Stimulated activated CD4-positive, alpha-beta T cell treated with anti-CD3 and anti-CD28 coated beads, Interleukin-1b, Interleukin-23, amount 100 ng/mL, for 24 hours (primary cell): Measurements from ENCODE around the gene SYNJ1.

Source experiments
- DNase-seq, 4 experiments: peaks; one replicate each; pipeline ENCODE4 v3.0.0-alpha.2; 2020; ENCODE audit warnings: low read depth in 4 of 4, low spot score in 1 of 4

SYNJ1 gene

DNA sequence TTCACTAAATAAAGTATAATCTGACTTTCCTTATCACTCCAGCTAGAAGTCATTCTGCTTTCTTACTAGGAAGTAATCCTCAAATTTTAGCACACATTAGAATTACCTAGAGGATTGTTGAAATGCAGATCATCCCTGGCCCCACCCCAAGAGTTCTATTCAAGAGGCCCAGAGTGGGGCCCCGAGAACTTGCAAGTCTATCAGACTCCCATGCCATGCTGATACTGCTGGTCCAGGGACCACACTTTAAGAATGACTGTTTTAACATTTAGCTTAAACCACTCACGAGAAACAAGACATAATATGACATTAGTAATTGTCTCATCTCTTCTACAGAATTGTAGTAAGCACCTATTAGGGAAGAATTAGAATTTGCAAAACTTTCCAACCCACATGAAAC lies 7.7 kb upstream of the SYNJ1 start:
- peak in 1 of 4 experiments; percentile 28 for DNase-seq

DNA sequence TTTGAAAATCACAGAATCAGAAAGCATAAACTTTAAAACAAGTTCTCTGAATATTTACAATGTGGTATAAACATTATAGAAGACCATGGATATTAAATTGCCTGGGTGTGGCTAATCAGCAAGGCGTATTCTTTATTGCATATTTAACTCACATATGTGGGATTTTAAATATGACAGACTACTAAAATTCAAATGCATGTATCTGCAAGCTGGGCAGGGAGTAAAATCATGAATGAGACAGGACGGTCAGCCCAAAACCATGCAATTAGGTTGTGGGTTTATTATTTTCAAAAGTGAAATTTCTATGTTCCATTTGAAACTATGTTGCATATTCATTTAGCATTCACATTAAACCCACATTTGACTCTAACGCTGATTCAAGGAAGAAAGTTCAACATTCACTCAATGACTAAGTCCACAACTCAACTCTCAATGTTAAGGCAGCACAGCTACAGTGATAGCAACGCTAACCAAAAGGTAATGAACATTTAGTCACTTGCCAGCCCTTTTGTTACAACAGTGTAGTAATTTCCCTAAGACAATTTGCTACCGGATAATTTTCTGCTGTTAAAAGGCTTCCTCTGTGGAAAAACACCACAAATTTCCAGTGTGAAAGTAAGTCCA lies 6.3 kb upstream of the SYNJ1 start:
- DNase-seq: no peak

DNA sequence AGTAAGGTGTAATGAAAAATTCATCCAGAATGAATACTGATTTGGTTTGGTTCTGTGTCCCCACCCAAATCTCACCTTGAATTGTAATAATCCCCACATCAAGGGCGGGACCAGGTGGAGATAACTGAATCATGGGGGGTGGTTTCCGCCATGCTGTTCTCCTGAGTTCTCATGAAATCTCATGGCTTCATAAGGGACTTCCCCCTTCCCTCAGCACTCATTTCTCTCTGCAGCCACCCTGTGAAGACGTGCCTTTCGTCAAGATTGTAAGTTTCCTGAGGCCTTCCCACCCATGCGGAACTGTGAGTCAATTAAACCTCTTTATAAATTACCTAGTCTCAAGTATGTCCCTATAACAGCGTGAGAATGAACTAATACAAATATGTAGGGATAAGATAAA lies 5.5 kb upstream of the SYNJ1 start:
- DNase-seq: peak in 2 of 4 experiments; percentile 27 to 41

- no peak for DNase-seq
Observed at GRCh38 chr21:32732544-32732943, 4.7 kb upstream of the SYNJ1 start.

GRCh38 chr21:32728848-32729247 lies 1.0 kb upstream of the SYNJ1 start:
- no peak for DNase-seq

DNA sequence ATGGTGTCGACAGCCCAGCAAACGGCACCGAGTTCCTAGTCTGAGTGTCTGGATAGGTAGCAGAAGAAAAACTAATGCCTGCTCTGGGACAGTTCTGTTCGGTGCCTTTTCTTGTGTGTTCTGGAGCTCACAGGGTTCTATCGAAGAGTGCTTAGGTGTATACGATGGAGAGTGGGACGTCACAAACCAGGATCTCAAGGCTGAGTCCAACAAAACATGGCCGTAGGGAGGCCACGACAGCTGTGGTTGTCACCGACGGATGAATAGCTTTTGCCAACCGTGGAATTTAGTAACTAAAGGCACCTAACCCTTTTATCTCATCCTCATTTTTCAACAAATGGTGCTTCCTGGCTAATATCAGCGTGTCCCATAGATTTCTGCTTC lies 635 bp upstream of the SYNJ1 start:
- no peak for DNase-seq

GRCh38 chr21:32726839-32727686 lies 750 bp downstream of the SYNJ1 start:
- DNase-seq: no peak

DNA sequence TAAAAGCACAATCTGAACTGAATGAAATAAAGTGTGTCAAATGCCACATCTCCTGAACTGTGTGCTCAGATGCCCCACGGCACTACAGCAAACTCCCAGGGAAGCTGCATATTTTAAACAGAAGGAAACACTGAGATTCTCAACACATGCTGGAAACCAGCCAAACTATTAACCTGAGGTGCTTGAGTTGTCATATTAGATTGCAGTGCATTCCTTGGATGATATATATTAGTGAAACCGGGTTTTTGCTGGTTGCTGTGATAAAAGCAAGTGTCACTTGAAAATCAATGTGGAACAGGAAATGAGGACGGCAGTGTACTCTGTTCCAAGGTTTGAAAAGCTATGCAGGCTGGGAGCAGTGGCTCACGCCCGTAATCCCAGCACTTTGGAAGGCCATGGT lies 8.7 kb downstream of the SYNJ1 start:
- DNase-seq: no peak

DNA sequence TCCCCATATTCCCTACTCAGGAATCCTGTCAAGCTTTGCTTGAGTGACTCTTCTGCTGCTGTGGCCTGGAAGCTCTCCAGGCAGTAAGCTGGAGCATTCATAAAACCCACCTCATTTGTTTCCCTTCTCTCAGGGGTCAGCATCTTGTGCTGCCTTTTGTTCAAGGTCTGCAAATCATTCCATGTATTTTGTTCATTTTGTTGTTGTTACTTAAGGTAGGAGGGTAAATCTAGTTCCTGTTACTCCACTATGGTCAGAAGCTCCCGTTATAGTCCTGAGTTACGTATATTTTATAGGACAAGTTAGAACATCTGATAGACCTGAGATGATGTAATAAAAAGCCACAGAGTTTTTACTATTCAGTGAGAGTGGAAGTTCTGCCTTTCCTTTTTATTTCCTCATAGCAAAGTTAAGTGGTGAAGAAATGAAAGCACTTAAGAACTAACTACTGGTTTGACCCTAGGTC lies 9.9 kb downstream of the SYNJ1 start:
- DNase-seq: no peak

DNA sequence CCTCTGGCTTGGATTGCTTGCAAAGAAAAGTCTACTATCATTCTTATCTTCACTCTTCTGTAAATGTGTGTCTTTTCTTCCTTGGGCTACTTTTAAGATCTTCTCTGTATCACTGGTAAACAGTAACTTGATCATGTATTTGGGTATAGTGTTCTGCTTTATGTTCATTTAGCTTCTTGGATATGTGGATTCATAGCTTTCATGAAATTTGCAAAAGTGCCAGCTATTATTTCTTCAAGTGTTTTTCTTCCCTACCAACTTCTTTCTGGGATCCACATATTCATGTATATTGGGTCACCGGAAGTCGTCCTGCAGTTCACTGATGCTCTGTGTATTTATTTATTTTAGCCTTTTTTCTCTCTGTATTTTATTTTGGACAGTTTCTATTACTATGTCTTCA lies 11.3 kb downstream of the SYNJ1 start:
- no peak for DNase-seq

DNA sequence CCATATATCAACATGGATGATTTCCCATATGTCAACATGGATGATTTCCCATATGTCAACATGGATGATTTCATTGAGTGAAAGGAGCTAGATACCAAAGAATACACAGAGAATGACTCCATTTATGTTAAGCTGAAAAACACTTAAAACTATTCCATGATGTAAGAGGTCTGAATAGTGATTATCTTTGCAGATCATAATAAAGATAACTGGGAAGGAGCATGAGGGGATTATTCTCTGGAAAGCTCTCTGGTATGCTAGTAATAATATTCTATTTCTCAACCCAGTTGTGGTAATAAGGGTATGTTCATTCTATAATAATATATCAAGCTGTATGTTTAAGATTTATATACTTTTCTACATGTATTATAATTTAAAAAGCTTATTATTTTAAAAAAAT lies 14.1 kb downstream of the SYNJ1 start:
- no peak for DNase-seq

- no peak for DNase-seq
Observed at GRCh38 chr21:32712641-32713040, 15.2 kb downstream of the SYNJ1 start.

- DNase-seq: no peak
Observed at GRCh38 chr21:32712043-32712442, 15.8 kb downstream of the SYNJ1 start.

GRCh38 chr21:32710987-32711386 lies 16.8 kb downstream of the SYNJ1 start:
- no peak for DNase-seq

- DNase-seq: no peak
Observed at GRCh38 chr21:32710069-32710784, 17.6 kb downstream of the SYNJ1 start.

GRCh38 chr21:32708069-32708468 lies 19.7 kb downstream of the SYNJ1 start:
- DNase-seq: no peak

GRCh38 chr21:32705901-32706300 lies 21.9 kb downstream of the SYNJ1 start:
- DNase-seq: no peak

- no peak for DNase-seq
Observed at GRCh38 chr21:32705139-32705538, 22.7 kb downstream of the SYNJ1 start.

GRCh38 chr21:32702702-32703101 lies 25.1 kb downstream of the SYNJ1 start:
- DNase-seq: no peak

- no peak for DNase-seq
Observed at GRCh38 chr21:32698971-32699693, 28.7 kb downstream of the SYNJ1 start.

GRCh38 chr21:32698286-32698685 lies 29.5 kb downstream of the SYNJ1 start:
- no peak for DNase-seq
